GM13976 (cell line): ENCODE measurements around the gene CXCR5.
A peak's percentile ranks its signal among the peaks of the same experiment; 100 is the strongest.

Experiments
- DNase-seq: peaks from one replicate; pipeline ENCODE4 v3.0.0; 2012; ENCODE audit warnings: low spot score
- in situ Hi-C: fragments of 300-500 bp; cut with MboI; formaldehyde crosslinking; loops from one replicate; pipeline ENCODE4 v1.12.0; 2022; ENCODE audit warnings: low sequenced_read_pairs, mixed read lengths, inconsistent platforms; ENCODE audit not compliant: unreplicated experiment
- TF ChIP-seq, protein P1 (sequence below): IDR thresholded peaks from 2 replicates; pipeline ENCODE4 v1.5.1; 2012; ENCODE audit warnings: borderline replicate concordance, mild to moderate bottlenecking; ENCODE audit not compliant: insufficient read depth; ENCODE audit errors: extremely low read depth, missing control alignments, control extremely low read depth

CXCR5 gene

GRCh38 chr11:118895093-118896039, 11.7 kb downstream of the CXCR5 start:
- in situ Hi-C loops, result no loop called here
- peak; percentile 81 for DNase-seq
- TF ChIP-seq, protein P1, sequence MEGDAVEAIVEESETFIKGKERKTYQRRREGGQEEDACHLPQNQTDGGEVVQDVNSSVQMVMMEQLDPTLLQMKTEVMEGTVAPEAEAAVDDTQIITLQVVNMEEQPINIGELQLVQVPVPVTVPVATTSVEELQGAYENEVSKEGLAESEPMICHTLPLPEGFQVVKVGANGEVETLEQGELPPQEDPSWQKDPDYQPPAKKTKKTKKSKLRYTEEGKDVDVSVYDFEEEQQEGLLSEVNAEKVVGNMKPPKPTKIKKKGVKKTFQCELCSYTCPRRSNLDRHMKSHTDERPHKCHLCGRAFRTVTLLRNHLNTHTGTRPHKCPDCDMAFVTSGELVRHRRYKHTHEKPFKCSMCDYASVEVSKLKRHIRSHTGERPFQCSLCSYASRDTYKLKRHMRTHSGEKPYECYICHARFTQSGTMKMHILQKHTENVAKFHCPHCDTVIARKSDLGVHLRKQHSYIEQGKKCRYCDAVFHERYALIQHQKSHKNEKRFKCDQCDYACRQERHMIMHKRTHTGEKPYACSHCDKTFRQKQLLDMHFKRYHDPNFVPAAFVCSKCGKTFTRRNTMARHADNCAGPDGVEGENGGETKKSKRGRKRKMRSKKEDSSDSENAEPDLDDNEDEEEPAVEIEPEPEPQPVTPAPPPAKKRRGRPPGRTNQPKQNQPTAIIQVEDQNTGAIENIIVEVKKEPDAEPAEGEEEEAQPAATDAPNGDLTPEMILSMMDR, result no peak

DNA sequence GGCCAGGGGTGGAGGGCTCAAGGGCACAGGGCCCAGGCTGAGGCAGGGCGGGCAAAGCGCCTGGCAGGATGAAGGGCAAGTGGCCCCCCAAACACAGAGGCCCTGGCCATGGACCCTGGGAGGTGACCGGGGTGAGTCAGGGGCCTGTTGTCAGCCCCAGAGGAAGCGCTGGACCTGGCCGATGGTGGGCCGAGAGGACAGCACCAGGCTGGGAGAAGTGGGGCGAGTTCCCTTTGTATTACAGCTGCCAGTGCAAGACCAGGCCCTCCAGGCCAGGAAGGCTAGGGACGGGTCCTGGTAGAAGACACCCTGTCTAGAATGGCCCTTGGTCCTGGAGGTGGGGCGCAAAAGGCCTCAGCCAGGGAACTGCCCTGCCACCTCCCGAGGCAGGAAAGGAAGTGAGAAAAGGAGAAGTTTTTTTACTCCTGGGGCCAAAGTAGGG, 12.8 kb downstream of the CXCR5 start:
- DNase-seq, result no peak
- in situ Hi-C loops, result no loop called here
- TF ChIP-seq, protein P1, result no peak

- no peak for DNase-seq
- in situ Hi-C loops, result no loop called here
- TF ChIP-seq, protein P1, result no peak
Observed at GRCh38 chr11:118896921-118897591, 13.4 kb downstream of the CXCR5 start.

DNA sequence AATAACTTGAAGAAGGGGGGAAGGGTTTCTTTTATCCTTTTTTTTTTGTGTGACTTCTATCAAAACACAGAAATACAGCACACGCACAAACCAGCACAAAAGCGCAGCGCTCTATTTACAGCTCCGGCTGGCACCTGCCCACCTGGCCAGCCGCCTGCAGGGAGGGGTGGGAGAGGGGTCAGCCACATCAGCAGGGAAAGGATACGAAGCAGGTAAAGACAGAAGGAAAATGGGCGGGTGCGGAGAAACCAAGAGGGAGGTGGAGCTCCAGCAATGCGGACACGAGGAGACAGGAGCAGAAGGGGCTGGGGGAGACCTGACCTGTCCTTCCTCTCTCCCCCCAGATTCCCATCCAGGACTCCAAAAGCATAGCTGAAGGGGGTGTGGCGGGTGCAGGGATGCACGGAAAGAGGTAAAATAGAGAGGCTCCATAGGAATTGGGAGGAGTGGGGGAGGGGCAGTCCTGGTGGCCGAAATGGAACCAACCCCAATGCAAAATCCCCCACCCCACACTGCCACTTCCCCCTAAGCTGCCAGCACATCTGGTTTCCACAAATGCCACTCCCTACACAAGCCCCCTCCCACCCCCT, 14.1 kb downstream of the CXCR5 start:
- TF ChIP-seq, protein P1, result no peak
- no peak for DNase-seq
- in situ Hi-C loops, result no loop called here

- in situ Hi-C loops, result no loop called here
- TF ChIP-seq, protein P1, result no peak
- DNase-seq, result no peak
Observed at GRCh38 chr11:118898400-118899295, 15.0 kb downstream of the CXCR5 start.
